Mammary epithelial cell (primary cell): Measurements from ENCODE around the gene PTGIS.

Source experiments
- CTCF ChIP-seq, 2 donors: IDR thresholded peaks in 1 of 2; conservative IDR thresholded peaks in 1 of 2; 2 replicates each; pipeline ENCODE4 v1.5.1; 2011 to 2012; ENCODE audit warnings: inconsistent platforms in 2 of 2, low read length in 2 of 2, mild to moderate bottlenecking in 2 of 2, control low read depth in 1 of 2, low read depth in 1 of 2; ENCODE audit not compliant: insufficient read depth in 1 of 2; ENCODE audit errors: extremely low read depth in 1 of 2
- EZH2 ChIP-seq: IDR thresholded peaks from 2 replicates; pipeline ENCODE4 v1.6.1; 2012; ENCODE audit warnings: low read length, inconsistent platforms, borderline replicate concordance

- no peak for TF ChIP-seq CTCF (conservative IDR thresholded peaks at IDR 0.05 in 1 of 2, IDR thresholded peaks at IDR 0.05 in 1 of 2; ENCODE audit: extremely low read depth in 1 of 2, insufficient read depth in 1 of 2, low read depth in 1 of 2, low read length in 2 of 2)
- no peak for TF ChIP-seq EZH2
Measured at GRCh38 chr20:49505518-49505917, 62.4 kb downstream of the PTGIS start.
